Activated T-cell treated with anti-CD3 and anti-CD28 coated beads, Interleukin-2, amount 50 U/mL, for 24 hours (primary cell): ENCODE data around the gene UBE3B.
"Not testable (repeated sequence)": the region's sequence is repeated elsewhere in the genome, so short reads cannot be mapped to it uniquely, and the experiment has no call there.

ENCODE experiments used
- DNase-seq: peaks from one replicate; pipeline ENCODE4 v3.0.0-alpha.2; 2020
- H3K27ac Mint-ChIP-seq: 2 replicates; pipeline ENCODE4 v1.8.0; 2020; ENCODE audit warnings: mild to moderate bottlenecking, mixed read lengths
- H3K27me3 Mint-ChIP-seq: 2 replicates; pipeline ENCODE4 v1.8.0; 2020; ENCODE audit warnings: mixed read lengths
- H3K36me3 Mint-ChIP-seq: 2 replicates; pipeline ENCODE4 v1.8.0; 2020; ENCODE audit warnings: low read depth, mixed read lengths
- H3K4me1 Mint-ChIP-seq: 2 replicates; pipeline ENCODE4 v1.8.0; 2020; ENCODE audit warnings: low read depth, mixed read lengths
- H3K4me3 Mint-ChIP-seq: 2 replicates; pipeline ENCODE4 v1.8.0; 2020; ENCODE audit warnings: mild to moderate bottlenecking, moderate library complexity, mixed read lengths
- H3K9me3 Mint-ChIP-seq: 2 replicates; pipeline ENCODE4 v1.8.0; 2020; ENCODE audit warnings: mixed read lengths

Gene UBE3B

GRCh38 chr12:109460538-109460937 lies 16.9 kb upstream of the UBE3B start:
- Mint-ChIP-seq H3K36me3 (peaks cover 69% of the 10 kb centered on the region), H3K27me3 (no peaks in the 10 kb centered on the region), H3K4me1 (peaks cover 53% of the 10 kb centered on the region), H3K27ac (no peak overlapping the region), H3K9me3 (no peaks in the 10 kb centered on the region), H3K4me3 (no peak overlapping the region)
- DNase-seq = no peak

- H3K9me3 Mint-ChIP-seq = no peaks in the 10 kb centered on the region
Measured at GRCh38 chr12:109461049-109461845, 16.2 kb upstream of the UBE3B start.

GRCh38 chr12:109461846-109462756 lies 15.3 kb upstream of the UBE3B start:
- Mint-ChIP-seq H3K27me3 (no peaks in the 10 kb centered on the region), H3K36me3 (peaks cover 66% of the 10 kb centered on the region), H3K9me3 (no peaks in the 10 kb centered on the region), H3K4me3 (no peak overlapping the region), H3K4me1 (peaks cover 60% of the 10 kb centered on the region), H3K27ac (peak overlapping the region; percentile 80)
- DNase-seq = no peak

More at GRCh38 chr12:109461049-109461845, 16.2 kb upstream of the UBE3B start:
- Mint-ChIP-seq H3K4me1 (peaks cover 56% of the 10 kb centered on the region), H3K4me3 (no peak overlapping the region), H3K36me3 (peaks cover 69% of the 10 kb centered on the region), H3K27ac (peak overlapping the region; percentile 79), H3K27me3 (no peaks in the 10 kb centered on the region)
- DNase-seq = no peak

GRCh38 chr12:109462868-109463692 lies 14.4 kb upstream of the UBE3B start:
- H3K27ac Mint-ChIP-seq = peak overlapping the region; percentile 80
- H3K9me3 Mint-ChIP-seq = no peaks in the 10 kb centered on the region
- no peak for DNase-seq
- no peak overlapping the region for H3K4me3 Mint-ChIP-seq
- H3K36me3 Mint-ChIP-seq = peaks cover 65% of the 10 kb centered on the region
- no peaks in the 10 kb centered on the region for H3K27me3 Mint-ChIP-seq
- H3K4me1 Mint-ChIP-seq = peaks cover 57% of the 10 kb centered on the region

- no peak for DNase-seq
- peaks cover 52% of the 10 kb centered on the region for H3K4me1 Mint-ChIP-seq
Measured at GRCh38 chr12:109463756-109464155, 13.7 kb upstream of the UBE3B start.

GRCh38 chr12:109464642-109465351 lies 12.6 kb upstream of the UBE3B start:
- no peaks in the 10 kb centered on the region for H3K27me3 Mint-ChIP-seq
- H3K9me3 Mint-ChIP-seq = no peaks in the 10 kb centered on the region
- H3K4me1 Mint-ChIP-seq = peaks cover 52% of the 10 kb centered on the region
- no peak overlapping the region for H3K27ac Mint-ChIP-seq
- H3K36me3 Mint-ChIP-seq = peaks cover 66% of the 10 kb centered on the region
- no peak overlapping the region for H3K4me3 Mint-ChIP-seq
- DNase-seq = no peak

More at GRCh38 chr12:109463756-109464155, 13.7 kb upstream of the UBE3B start:
- Mint-ChIP-seq H3K4me3 (no peak overlapping the region), H3K36me3 (peaks cover 68% of the 10 kb centered on the region), H3K27me3 (no peaks in the 10 kb centered on the region), H3K27ac (peak overlapping the region; percentile 80), H3K9me3 (no peaks in the 10 kb centered on the region)

- peaks cover 61% of the 10 kb centered on the region for H3K4me1 Mint-ChIP-seq
Measured at GRCh38 chr12:109466305-109466704, 11.1 kb upstream of the UBE3B start.

GRCh38 chr12:109466821-109467220 lies 10.6 kb upstream of the UBE3B start:
- no peak overlapping the region for H3K4me3 Mint-ChIP-seq
- H3K4me1 Mint-ChIP-seq = peaks cover 57% of the 10 kb centered on the region
- no peak for DNase-seq
- peaks cover 67% of the 10 kb centered on the region for H3K36me3 Mint-ChIP-seq
- no peak overlapping the region for H3K27ac Mint-ChIP-seq
- H3K27me3 Mint-ChIP-seq = no peaks in the 10 kb centered on the region
- no peaks in the 10 kb centered on the region for H3K9me3 Mint-ChIP-seq

More at GRCh38 chr12:109466305-109466704, 11.1 kb upstream of the UBE3B start:
- Mint-ChIP-seq H3K4me3 (no peak overlapping the region), H3K27me3 (no peaks in the 10 kb centered on the region), H3K9me3 (no peaks in the 10 kb centered on the region), H3K36me3 (peaks cover 66% of the 10 kb centered on the region), H3K27ac (no peak overlapping the region)
- no peak for DNase-seq

- H3K9me3 Mint-ChIP-seq = no peaks in the 10 kb centered on the region
- DNase-seq = no peak
- H3K27ac Mint-ChIP-seq = no peak overlapping the region
- peaks cover 69% of the 10 kb centered on the region for H3K36me3 Mint-ChIP-seq
- no peak overlapping the region for H3K4me3 Mint-ChIP-seq
- H3K4me1 Mint-ChIP-seq = peaks cover 48% of the 10 kb centered on the region
- no peaks in the 10 kb centered on the region for H3K27me3 Mint-ChIP-seq
Measured at GRCh38 chr12:109467978-109468676, 9.3 kb upstream of the UBE3B start.

- no peak overlapping the region for H3K27ac Mint-ChIP-seq
- no peaks in the 10 kb centered on the region for H3K9me3 Mint-ChIP-seq
- H3K4me3 Mint-ChIP-seq = no peak overlapping the region
- DNase-seq = no peak
- peaks cover 35% of the 10 kb centered on the region for H3K4me1 Mint-ChIP-seq
- H3K36me3 Mint-ChIP-seq = peaks cover 64% of the 10 kb centered on the region
- no peaks in the 10 kb centered on the region for H3K27me3 Mint-ChIP-seq
Measured at GRCh38 chr12:109469517-109469916, 7.9 kb upstream of the UBE3B start.

GRCh38 chr12:109473006-109473405 lies 4.4 kb upstream of the UBE3B start:
- no peaks in the 10 kb centered on the region for H3K27me3 Mint-ChIP-seq
- H3K4me1 Mint-ChIP-seq = peaks cover 40% of the 10 kb centered on the region

GRCh38 chr12:109473526-109474270 lies 3.7 kb upstream of the UBE3B start:
- not testable (repeated sequence) for H3K4me3 Mint-ChIP-seq, H3K27me3 Mint-ChIP-seq, DNase-seq, H3K27ac Mint-ChIP-seq, H3K9me3 Mint-ChIP-seq
- Mint-ChIP-seq H3K4me1 (peaks cover 42% of the 10 kb centered on the region), H3K36me3 (peaks cover 45% of the 10 kb centered on the region)

More at GRCh38 chr12:109473006-109473405, 4.4 kb upstream of the UBE3B start:
- Mint-ChIP-seq H3K9me3 (no peaks in the 10 kb centered on the region), H3K27ac (no peak overlapping the region), H3K4me3 (no peak overlapping the region), H3K36me3 (peaks cover 52% of the 10 kb centered on the region)
- no peak for DNase-seq

GRCh38 chr12:109475121-109475520 lies 2.3 kb upstream of the UBE3B start:
- Mint-ChIP-seq H3K36me3 (peaks cover 32% of the 10 kb centered on the region), H3K4me1 (peaks cover 48% of the 10 kb centered on the region)

More at GRCh38 chr12:109475121-109475520, 2.3 kb upstream of the UBE3B start:
- Mint-ChIP-seq H3K27ac (no peak overlapping the region), H3K4me3 (peak overlapping the region; percentile 99), H3K27me3 (no peaks in the 10 kb centered on the region), H3K9me3 (no peaks in the 10 kb centered on the region)
- DNase-seq = no peak
